Measurements from ENCODE around the gene SEC14L3.

The SEC14L3 gene

DNA sequence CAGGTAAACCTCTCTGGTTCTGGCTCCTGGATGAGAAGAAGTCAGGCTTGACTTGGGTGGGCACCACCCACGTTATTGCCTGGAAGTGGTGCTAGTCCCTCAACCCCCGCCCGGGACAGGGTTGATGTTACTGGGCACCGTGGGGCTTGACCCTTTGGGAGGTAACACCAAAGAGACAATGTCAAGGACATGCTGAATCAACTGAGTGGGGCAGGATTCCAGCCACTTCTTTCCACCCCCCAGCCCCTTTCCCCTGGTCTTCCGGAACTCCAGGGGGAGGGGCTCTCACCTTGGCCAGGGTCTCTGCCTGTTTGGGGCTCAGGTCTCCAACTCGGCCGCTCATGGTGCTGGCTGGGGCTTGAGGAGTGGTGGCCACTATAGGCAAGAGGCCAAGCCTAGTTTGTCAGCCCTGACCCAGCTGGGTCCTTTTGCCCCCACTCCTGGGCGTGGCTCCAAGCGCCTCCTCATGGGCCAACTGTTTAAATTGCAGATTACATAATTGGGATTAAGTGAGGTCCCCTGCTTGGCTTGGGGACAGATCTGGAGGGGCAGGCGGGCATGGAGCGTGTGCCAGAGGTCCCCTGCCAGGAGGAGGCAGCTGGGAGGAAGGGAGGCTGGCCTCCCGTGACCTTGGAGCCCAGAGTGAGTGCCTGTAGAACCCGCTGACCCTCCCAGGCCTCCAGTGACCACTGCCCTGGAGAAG lies at the start of gene SEC14L3:
Gene SEC14L3 (minus strand): TSS at position 402 of the 703 bp plus-strand sequence. CDS start 59 bp downstream, at position 343.
- H3K4me3 ChIP-seq (ENCODE audit: low read depth, low read length): no peak within 1 kb of the TSS
- TF ChIP-seq POLR2A (IDR thresholded peaks at IDR 0.05; ENCODE audit: extremely low read depth, insufficient read length): no peak
- TF ChIP-seq MYC (IDR thresholded peaks at IDR 0.05; ENCODE audit: low read depth, low read length): no peak
- TF ChIP-seq, protein P1, sequence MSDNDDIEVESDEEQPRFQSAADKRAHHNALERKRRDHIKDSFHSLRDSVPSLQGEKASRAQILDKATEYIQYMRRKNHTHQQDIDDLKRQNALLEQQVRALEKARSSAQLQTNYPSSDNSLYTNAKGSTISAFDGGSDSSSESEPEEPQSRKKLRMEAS (IDR thresholded peaks at IDR 0.05; ENCODE audit: low read depth, low read length): no peak
- TF ChIP-seq, protein P2, sequence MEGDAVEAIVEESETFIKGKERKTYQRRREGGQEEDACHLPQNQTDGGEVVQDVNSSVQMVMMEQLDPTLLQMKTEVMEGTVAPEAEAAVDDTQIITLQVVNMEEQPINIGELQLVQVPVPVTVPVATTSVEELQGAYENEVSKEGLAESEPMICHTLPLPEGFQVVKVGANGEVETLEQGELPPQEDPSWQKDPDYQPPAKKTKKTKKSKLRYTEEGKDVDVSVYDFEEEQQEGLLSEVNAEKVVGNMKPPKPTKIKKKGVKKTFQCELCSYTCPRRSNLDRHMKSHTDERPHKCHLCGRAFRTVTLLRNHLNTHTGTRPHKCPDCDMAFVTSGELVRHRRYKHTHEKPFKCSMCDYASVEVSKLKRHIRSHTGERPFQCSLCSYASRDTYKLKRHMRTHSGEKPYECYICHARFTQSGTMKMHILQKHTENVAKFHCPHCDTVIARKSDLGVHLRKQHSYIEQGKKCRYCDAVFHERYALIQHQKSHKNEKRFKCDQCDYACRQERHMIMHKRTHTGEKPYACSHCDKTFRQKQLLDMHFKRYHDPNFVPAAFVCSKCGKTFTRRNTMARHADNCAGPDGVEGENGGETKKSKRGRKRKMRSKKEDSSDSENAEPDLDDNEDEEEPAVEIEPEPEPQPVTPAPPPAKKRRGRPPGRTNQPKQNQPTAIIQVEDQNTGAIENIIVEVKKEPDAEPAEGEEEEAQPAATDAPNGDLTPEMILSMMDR (IDR thresholded peaks at IDR 0.05; ENCODE audit: low read depth, low read length): no peak
- DNase-seq (ENCODE audit: low read depth): no peak

DNA sequence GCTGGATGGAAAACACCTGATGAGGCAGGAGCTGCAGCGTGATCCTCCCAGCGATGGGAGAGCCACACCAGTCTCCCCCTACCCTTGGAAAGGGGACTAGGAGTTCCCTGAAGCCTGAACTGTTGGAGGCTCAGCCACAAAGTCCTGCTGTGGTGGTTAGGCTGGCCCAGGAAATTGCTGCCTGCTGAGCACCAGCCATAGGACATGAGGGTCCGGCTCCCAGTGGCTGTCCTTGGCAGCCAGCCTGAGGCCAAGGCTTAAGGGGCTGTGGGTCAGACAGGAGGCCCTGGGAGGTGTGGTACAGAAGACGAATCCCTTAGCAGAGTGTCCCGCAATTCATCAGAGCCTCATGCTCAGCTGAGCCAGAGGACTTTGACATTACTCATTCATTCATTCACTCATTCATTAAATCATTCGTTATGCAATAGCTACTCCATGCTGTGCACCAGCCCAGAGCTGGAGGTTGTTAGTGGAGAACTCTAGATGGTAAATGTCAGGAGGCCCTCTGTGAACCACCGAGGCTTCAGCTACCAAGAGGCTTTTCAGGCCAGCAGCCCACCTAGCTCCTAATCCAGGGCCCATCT lies 48.1 kb upstream of the SEC14L3 start:
- TF ChIP-seq MYC (IDR thresholded peaks at IDR 0.05; ENCODE audit: low read depth, low read length) (no peak), POLR2A (IDR thresholded peaks at IDR 0.05; ENCODE audit: extremely low read depth, insufficient read length) (no peak)
- TF ChIP-seq, protein P1 (IDR thresholded peaks at IDR 0.05; ENCODE audit: low read depth, low read length): no peak
- TF ChIP-seq, protein P2 (IDR thresholded peaks at IDR 0.05; ENCODE audit: low read depth, low read length): no peak
- DNase-seq (ENCODE audit: low read depth): no peak

DNA sequence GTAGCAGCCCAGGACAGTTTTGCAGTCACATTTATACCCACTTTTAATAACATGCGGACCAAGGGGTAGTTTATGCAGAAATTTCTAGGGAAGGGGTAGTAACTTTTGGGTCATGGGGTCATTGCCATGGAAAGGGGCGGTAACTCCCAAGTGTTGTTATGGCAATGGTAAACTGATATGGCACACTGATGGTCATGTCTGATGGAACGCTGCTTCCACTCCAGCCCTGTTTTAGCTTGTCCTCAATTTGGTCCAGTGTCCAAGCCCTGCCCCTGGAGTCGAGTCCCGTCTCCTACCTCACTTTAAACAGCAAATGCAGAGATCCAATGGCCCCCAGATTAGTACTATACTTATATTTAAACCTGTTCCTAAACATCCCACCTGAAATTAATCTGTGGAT lies 44.9 kb upstream of the SEC14L3 start:
- TF ChIP-seq, protein P1 (IDR thresholded peaks at IDR 0.05; ENCODE audit: low read depth, low read length): no peak
- TF ChIP-seq POLR2A (IDR thresholded peaks at IDR 0.05; ENCODE audit: extremely low read depth, insufficient read length): no peak
- no peak for TF ChIP-seq MYC (IDR thresholded peaks at IDR 0.05; ENCODE audit: low read depth, low read length)
- TF ChIP-seq, protein P2 (IDR thresholded peaks at IDR 0.05; ENCODE audit: low read depth, low read length): no peak
- no peak overlapping the region for H3K4me3 ChIP-seq (ENCODE audit: low read depth, low read length)
- no peak for DNase-seq (ENCODE audit: low read depth)

More for the DNA sequence above, 48.1 kb upstream of the SEC14L3 start:
- no peak overlapping the region for H3K4me3 ChIP-seq (ENCODE audit: low read depth, low read length)

DNA sequence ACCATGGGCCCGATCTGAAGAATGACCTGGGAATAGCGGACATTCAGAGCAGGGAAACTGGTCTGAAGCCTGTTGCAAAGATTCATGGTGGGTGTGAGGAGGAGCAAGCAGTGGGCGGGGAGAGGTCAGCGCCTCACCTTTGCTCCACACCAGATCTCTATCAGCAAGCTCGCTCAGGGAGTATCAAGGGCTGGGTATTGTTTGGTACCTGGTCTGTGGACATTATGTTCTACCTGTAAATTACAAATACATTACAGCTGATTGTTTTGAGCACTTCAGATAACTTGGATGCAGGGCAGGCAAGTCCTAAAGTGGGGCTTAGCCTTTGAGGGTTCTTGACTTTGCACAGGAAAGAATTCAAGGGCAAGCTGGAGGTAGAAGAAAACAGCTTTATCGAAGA lies 44.5 kb upstream of the SEC14L3 start:
- TF ChIP-seq, protein P1 (IDR thresholded peaks at IDR 0.05; ENCODE audit: low read depth, low read length): no peak
- TF ChIP-seq POLR2A (IDR thresholded peaks at IDR 0.05; ENCODE audit: extremely low read depth, insufficient read length) (no peak), MYC (IDR thresholded peaks at IDR 0.05; ENCODE audit: low read depth, low read length) (no peak)
- TF ChIP-seq, protein P2 (IDR thresholded peaks at IDR 0.05; ENCODE audit: low read depth, low read length): no peak

DNA sequence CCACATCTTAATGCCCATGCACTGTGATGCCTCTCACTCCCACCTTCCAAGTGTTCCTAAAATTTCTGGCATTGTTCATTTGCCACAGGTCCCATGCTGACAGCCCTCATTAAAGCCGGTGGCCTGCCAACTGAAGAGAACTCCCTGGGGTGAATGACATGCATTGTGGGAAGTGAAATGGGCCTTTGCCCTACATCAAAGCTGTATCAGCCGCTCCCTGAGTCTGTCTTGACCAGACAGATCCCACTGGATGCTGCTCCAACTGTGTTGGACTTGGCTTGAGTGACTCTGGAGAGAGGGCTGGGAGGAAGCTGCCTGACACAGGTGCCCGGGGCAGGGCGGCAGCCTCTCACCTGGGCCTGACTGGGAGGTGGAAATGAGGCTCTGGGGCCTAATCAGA lies 42.4 kb upstream of the SEC14L3 start:
- TF ChIP-seq, protein P1 (IDR thresholded peaks at IDR 0.05; ENCODE audit: low read depth, low read length): no peak
- no peak overlapping the region for H3K4me3 ChIP-seq (ENCODE audit: low read depth, low read length)
- DNase-seq (ENCODE audit: low read depth): no peak

More for the DNA sequence above, 44.5 kb upstream of the SEC14L3 start:
- DNase-seq (ENCODE audit: low read depth): no peak
- H3K4me3 ChIP-seq (ENCODE audit: low read depth, low read length): no peak overlapping the region

DNA sequence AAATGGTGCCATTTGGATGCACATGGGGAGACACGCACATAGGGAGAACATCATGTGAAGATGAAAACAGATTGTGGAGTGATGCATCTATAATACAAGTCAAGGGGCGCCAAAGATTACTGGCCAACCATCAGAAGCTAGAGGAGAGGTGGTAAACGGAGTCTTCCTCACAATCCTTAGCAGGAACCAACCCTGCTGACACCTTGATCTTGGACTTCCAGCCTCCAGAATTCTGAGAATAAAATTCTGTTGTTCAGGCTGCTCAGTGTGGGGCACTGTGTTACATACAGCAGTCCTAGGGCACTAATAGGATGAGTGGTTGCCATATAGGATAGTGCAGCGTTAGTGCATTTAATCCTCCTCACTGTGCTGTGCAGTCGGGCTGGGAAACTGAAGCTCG lies 41.6 kb upstream of the SEC14L3 start:
- H3K4me3 ChIP-seq (ENCODE audit: low read depth, low read length): no peak overlapping the region
- DNase-seq (ENCODE audit: low read depth): no peak
- TF ChIP-seq, protein P1 (IDR thresholded peaks at IDR 0.05; ENCODE audit: low read depth, low read length): no peak
- TF ChIP-seq, protein P2 (IDR thresholded peaks at IDR 0.05; ENCODE audit: low read depth, low read length): no peak
- TF ChIP-seq MYC (IDR thresholded peaks at IDR 0.05; ENCODE audit: low read depth, low read length): no peak
- no peak for TF ChIP-seq POLR2A (IDR thresholded peaks at IDR 0.05; ENCODE audit: extremely low read depth, insufficient read length)
